SK-N-SH (cell line): ENCODE measurements around the gene PHACTR3. TPM values are rescaled to one million over a fixed set of nuclear protein-coding genes. Genes with fewer than 3 reads are reported as not detected.

ENCODE experiments used
- CTCF ChIA-PET: fragments of 300-600, 350-600 bp; formaldehyde crosslinking; extraction: SDS; loops from one replicate; lab custom pipeline; 2021; lab: Yijun Ruan, JAX
- POLR2A ChIA-PET: fragments of 350-600 bp; sonication (Branson Sonifier 250); formaldehyde crosslinking; extraction: SDS; loops from one replicate; lab custom pipeline; 2020; ENCODE audit warnings: antibody characterized with exemption, inconsistent platforms; lab: Yijun Ruan, JAX
- DNase-seq: peaks from one replicate; pipeline ENCODE4 v3.0.0; 2012
- H2AFZ ChIP-seq: fragments of 200-600 bp; sonication (generic); 2 replicates; pipeline ENCODE4 v1.8.1; 2016; ENCODE audit warnings: antibody characterized with exemption, mild to moderate bottlenecking, low read depth
- H3F3A ChIP-seq: fragments of 200-600 bp; sonication (generic); replicated peaks from 2 replicates; pipeline ENCODE3; 2016; ENCODE audit warnings: antibody characterized with exemption, mild to moderate bottlenecking; ENCODE audit not compliant: insufficient read depth
- H3K27ac ChIP-seq, 2 experiments: fragments of 200-500 bp in 1 of 2; fragments of 200-600 bp in 1 of 2; sonication (Bioruptor generic) in 1 of 2; sonication (generic), shearing (Covaris generic) in 1 of 2; 2 replicates each; pipeline versions ENCODE4 v1.5.1 to v1.6.1; 2014 to 2016; ENCODE audit warnings: low read depth in 2 of 2, inconsistent platforms in 1 of 2, low read length in 1 of 2, mild to moderate bottlenecking in 1 of 2, mixed read lengths in 1 of 2
- H3K27me3 ChIP-seq: fragments of 200-600 bp; sonication (generic), shearing (Covaris generic); 2 replicates; pipeline ENCODE4 v1.6.1; 2016; ENCODE audit warnings: mixed run types; ENCODE audit not compliant: insufficient read depth
- H3K36me3 ChIP-seq, 2 experiments: fragments of 200-500 bp in 1 of 2; fragments of 200-600 bp in 1 of 2; sonication (Bioruptor generic) in 1 of 2; sonication (generic) in 1 of 2; replicated peaks in 1 of 2; 2 replicates each; pipeline versions ENCODE3 to v1.5.1; 2014 to 2016; ENCODE audit warnings: low read length in 1 of 2, mild to moderate bottlenecking in 1 of 2; ENCODE audit not compliant: insufficient read depth in 2 of 2, control insufficient read depth in 1 of 2
- H3K4me1 ChIP-seq, 2 experiments: fragments of 200-500 bp in 1 of 2; fragments of 200-600 bp in 1 of 2; sonication (Bioruptor generic) in 1 of 2; sonication (generic), shearing (Covaris generic) in 1 of 2; 2 replicates each; pipeline versions ENCODE4 v1.5.1 to v1.6.1; 2014 to 2016; ENCODE audit warnings: low read depth in 1 of 2, low read length in 1 of 2, mixed run types in 1 of 2; ENCODE audit not compliant: insufficient read depth in 2 of 2, control insufficient read depth in 1 of 2
- H3K4me2 ChIP-seq: fragments of 200-600 bp; sonication (generic), shearing (Covaris generic); 2 replicates; pipeline ENCODE4 v1.6.1; 2017; ENCODE audit warnings: mixed run types
- H3K4me3 ChIP-seq, 2 experiments: fragments of 200-500 bp in 1 of 2; fragments of 200-600 bp in 1 of 2; sonication (Bioruptor generic) in 1 of 2; sonication (generic), shearing (Covaris generic) in 1 of 2; 2 replicates each; pipeline versions ENCODE4 v1.5.1 to v1.8.1; 2014 to 2016; ENCODE audit warnings: low read depth in 2 of 2, inconsistent platforms in 1 of 2, low read length in 1 of 2, mild to moderate bottlenecking in 1 of 2, mixed read lengths in 1 of 2, moderate library complexity in 1 of 2
- H3K79me2 ChIP-seq: fragments of 200-600 bp; sonication (generic); 2 replicates; pipeline ENCODE4 v1.8.1; 2017; ENCODE audit warnings: mild to moderate bottlenecking; ENCODE audit not compliant: insufficient read depth
- H3K9ac ChIP-seq: fragments of 200-600 bp; sonication (generic); 2 replicates; pipeline ENCODE4 v1.6.1; 2017; ENCODE audit warnings: mixed run types
- H3K9me2 ChIP-seq: fragments of 200-600 bp; sonication (generic); 2 replicates; pipeline ENCODE4 v1.6.1; 2017; ENCODE audit warnings: mixed run types
- H3K9me3 ChIP-seq: fragments of 200-600 bp; sonication (generic); 2 replicates; pipeline ENCODE4 v1.6.1; 2017; ENCODE audit warnings: mixed run types, mild to moderate bottlenecking, moderate library complexity
- H4K20me1 ChIP-seq: fragments of 200-600 bp; sonication (generic); 2 replicates; pipeline ENCODE4 v1.6.1; 2017; ENCODE audit warnings: mild to moderate bottlenecking, mixed run types; ENCODE audit not compliant: insufficient read depth
- CHD2 ChIP-seq: fragments of 150-350 bp; IDR thresholded peaks from 2 replicates; pipeline ENCODE4 v1.6.1; 2018; ENCODE audit warnings: low read length; ENCODE audit not compliant: partially characterized antibody
- EP300 ChIP-seq, 2 experiments: IDR thresholded peaks; 2 replicates each; pipeline versions ENCODE4 v1.4.0 to v1.6.1; 2012; ENCODE audit warnings: borderline replicate concordance in 1 of 2, low read depth in 1 of 2, low read length in 1 of 2
- FOSL2 ChIP-seq: IDR thresholded peaks from 2 replicates; pipeline ENCODE4 v1.4.0; 2012; ENCODE audit warnings: low read depth, mild to moderate bottlenecking, moderate library complexity, borderline replicate concordance
- FOXM1 ChIP-seq: IDR thresholded peaks from 2 replicates; pipeline ENCODE4 v1.4.0; 2012; ENCODE audit warnings: low read depth, mild to moderate bottlenecking
- JUND ChIP-seq: IDR thresholded peaks from 2 replicates; pipeline ENCODE4 v1.4.0; 2012
- MEF2A ChIP-seq: IDR thresholded peaks from 2 replicates; pipeline ENCODE4 v1.4.0; 2012; ENCODE audit warnings: low read depth, borderline replicate concordance
- NFIC ChIP-seq: IDR thresholded peaks from 2 replicates; pipeline ENCODE4 v1.4.0; 2012; ENCODE audit warnings: borderline replicate concordance
- NRF1 ChIP-seq: IDR thresholded peaks from 2 replicates; pipeline ENCODE4 v1.6.1; 2012; ENCODE audit warnings: low read depth, mild to moderate bottlenecking, low read length
- POLR2AphosphoS5 ChIP-seq: IDR thresholded peaks from 2 replicates; pipeline ENCODE4 v1.6.1; 2012; ENCODE audit warnings: low read depth, low read length
- RCOR1 ChIP-seq: fragments of 150-350 bp; IDR thresholded peaks from 2 replicates; pipeline ENCODE4 v1.6.1; 2017; ENCODE audit warnings: antibody characterized with exemption, low read length
- REST ChIP-seq: IDR thresholded peaks from 2 replicates; pipeline ENCODE4 v1.6.1; 2012; ENCODE audit warnings: mild to moderate bottlenecking, low read depth, low read length, moderate library complexity
- RFX5 ChIP-seq: IDR thresholded peaks from 2 replicates; pipeline ENCODE4 v1.6.1; 2012; ENCODE audit warnings: mild to moderate bottlenecking, improper control_type of control experiment, low read length
- RXRA ChIP-seq: IDR thresholded peaks from 2 replicates; pipeline ENCODE4 v1.4.0; 2012; ENCODE audit warnings: low read depth, mild to moderate bottlenecking, borderline replicate concordance
- TCF12 ChIP-seq: IDR thresholded peaks from 2 replicates; pipeline ENCODE4 v1.4.0; 2012
- YY1 ChIP-seq: IDR thresholded peaks from 2 replicates; pipeline ENCODE4 v1.4.0; 2012; ENCODE audit warnings: low read depth, mild to moderate bottlenecking
- WGBS: methylation state at CpG from one replicate; pipeline ENCODE4 v1.1.6; 2017; ENCODE audit warnings: low lambda C conversion rate; 5-methylcytosine and 5-hydroxymethylcytosine counted together
- polyA plus RNA-seq, 3 experiments: library from polyadenylated mRNA; depleted of rRNA; stranded (reverse); fragments of >200 nt; gene quantifications; 2 replicates each; pipeline ENCODE4 v1.2.3, GENCODE V29; 2012
- TF ChIP-seq, protein P1 (sequence below): fragments of 150-350 bp; IDR thresholded peaks from 2 replicates; pipeline ENCODE4 v1.6.1; 2016; ENCODE audit warnings: mild to moderate bottlenecking, low read depth, low read length
- TF ChIP-seq, protein P2 (sequence below): IDR thresholded peaks from 2 replicates; pipeline ENCODE4 v1.4.0; 2012; ENCODE audit warnings: low read depth, borderline replicate concordance

Gene PHACTR3
- polyA plus RNA-seq, 1 of the 3 experiments (the other 2 are of a cell fraction), result 0.10 TPM

DNA sequence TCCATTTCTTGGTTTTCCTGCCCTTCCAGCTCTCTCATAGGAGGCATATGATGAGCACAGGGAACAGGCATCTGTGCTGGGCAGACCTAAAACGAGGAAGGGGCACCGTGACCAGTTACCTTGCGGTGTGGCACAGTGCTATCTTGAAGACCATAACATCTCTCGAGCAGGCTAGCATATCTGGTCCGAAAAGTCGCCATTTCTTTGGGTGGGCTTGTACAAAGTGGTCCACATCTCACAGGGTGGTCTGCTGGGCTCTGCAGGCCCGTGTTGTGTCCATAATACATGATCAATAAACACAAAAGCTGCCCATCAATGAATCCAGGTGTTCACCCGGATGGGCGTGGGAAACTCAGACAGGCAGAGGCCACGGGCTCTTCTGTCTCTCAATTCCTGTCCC is 115.7 kb downstream of the PHACTR3 start:
- no peak overlapping the region for H3K4me3 ChIP-seq
- ChIA-PET CTCF (interaction anchor here (1.1 to 1.7 kb wide), 2 partner anchors 15 to 160 kb away, joined by 3 to 4 read pairs; no protein-coding TSS in a partner anchor), POLR2A (interaction anchor here (1.0 kb wide), 1 partner anchor 116 kb away, joined by 3 read pairs; the partner anchor contains the start of gene PHACTR3)
- no peaks in the 10 kb centered on the region for H4K20me1 ChIP-seq
- H2AFZ ChIP-seq, result no peak overlapping the region
- no peaks in the 10 kb centered on the region for H3K9me3 ChIP-seq
- no peak overlapping the region for H3K27ac ChIP-seq
- H3K9me2 ChIP-seq, result no peaks in the 10 kb centered on the region
- no peaks in the 10 kb centered on the region; a peak in 1 of 4 replicates for H3K4me1 ChIP-seq
- H3F3A ChIP-seq, result no peaks in the 10 kb centered on the region
- H3K4me2 ChIP-seq, result no peak overlapping the region
- no peaks in the 10 kb centered on the region for H3K36me3 ChIP-seq
- H3K9ac ChIP-seq, result no peak overlapping the region
- no peak for DNase-seq
- no peaks in the 10 kb centered on the region for H3K79me2 ChIP-seq
- TF ChIP-seq JUND (no peak), RCOR1 (no peak), RXRA (no peak), TCF12 (no peak)
- H3K27me3 ChIP-seq, result no peaks in the 10 kb centered on the region
- 39% methylated on average over 10 of the region's 10 CpGs for WGBS

DNA sequence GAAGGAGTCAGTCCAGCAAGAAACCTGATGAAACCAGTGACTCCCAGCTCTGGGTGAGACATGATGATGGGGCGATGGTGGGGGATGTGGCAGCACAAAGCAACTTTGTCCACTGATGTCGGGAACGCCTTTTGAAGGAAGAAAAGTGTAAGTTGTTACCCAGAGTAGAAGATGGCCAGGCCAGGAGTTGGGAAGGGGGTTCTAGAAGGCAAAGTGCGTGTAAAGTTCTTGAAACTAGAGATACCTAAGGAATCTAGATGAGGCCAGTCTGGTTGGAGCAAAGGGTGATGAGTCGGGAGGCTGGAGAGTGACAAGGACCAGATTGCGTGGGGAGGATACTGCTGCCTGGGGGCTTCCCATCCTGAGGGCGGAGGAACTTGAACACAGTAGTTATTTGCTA is 117.0 kb downstream of the PHACTR3 start:
- no peak overlapping the region for H3K27ac ChIP-seq
- no peaks in the 10 kb centered on the region for H3K9me3 ChIP-seq
- no peaks in the 10 kb centered on the region for H4K20me1 ChIP-seq
- DNase-seq, result no peak
- H3K4me1 ChIP-seq, result peaks cover 0 to 5% of the 10 kb centered on the region in 2 experiments; a peak in 1 of 4 replicates
- H3F3A ChIP-seq, result no peaks in the 10 kb centered on the region
- WGBS, result 39% methylated on average over 7 of the region's 7 CpGs
- POLR2A ChIA-PET, result no interaction called here
- H3K9me2 ChIP-seq, result no peaks in the 10 kb centered on the region
- H3K27me3 ChIP-seq, result no peaks in the 10 kb centered on the region
- TF ChIP-seq RFX5 (no peak), FOXM1 (no peak), POLR2AphosphoS5 (no peak), YY1 (no peak), CHD2 (no peak), EP300 (IDR thresholded peaks at IDR 0.05; ENCODE audit: borderline replicate concordance in 1 of 2, low read depth in 1 of 2, low read length in 1 of 2) (no peak), FOSL2 (no peak), RCOR1 (no peak), NFIC (no peak), NRF1 (no peak), MEF2A (no peak), REST (no peak)
- TF ChIP-seq, protein P1, sequence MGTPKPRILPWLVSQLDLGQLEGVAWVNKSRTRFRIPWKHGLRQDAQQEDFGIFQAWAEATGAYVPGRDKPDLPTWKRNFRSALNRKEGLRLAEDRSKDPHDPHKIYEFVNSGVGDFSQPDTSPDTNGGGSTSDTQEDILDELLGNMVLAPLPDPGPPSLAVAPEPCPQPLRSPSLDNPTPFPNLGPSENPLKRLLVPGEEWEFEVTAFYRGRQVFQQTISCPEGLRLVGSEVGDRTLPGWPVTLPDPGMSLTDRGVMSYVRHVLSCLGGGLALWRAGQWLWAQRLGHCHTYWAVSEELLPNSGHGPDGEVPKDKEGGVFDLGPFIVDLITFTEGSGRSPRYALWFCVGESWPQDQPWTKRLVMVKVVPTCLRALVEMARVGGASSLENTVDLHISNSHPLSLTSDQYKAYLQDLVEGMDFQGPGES, result no peak
- TF ChIP-seq, protein P2, sequence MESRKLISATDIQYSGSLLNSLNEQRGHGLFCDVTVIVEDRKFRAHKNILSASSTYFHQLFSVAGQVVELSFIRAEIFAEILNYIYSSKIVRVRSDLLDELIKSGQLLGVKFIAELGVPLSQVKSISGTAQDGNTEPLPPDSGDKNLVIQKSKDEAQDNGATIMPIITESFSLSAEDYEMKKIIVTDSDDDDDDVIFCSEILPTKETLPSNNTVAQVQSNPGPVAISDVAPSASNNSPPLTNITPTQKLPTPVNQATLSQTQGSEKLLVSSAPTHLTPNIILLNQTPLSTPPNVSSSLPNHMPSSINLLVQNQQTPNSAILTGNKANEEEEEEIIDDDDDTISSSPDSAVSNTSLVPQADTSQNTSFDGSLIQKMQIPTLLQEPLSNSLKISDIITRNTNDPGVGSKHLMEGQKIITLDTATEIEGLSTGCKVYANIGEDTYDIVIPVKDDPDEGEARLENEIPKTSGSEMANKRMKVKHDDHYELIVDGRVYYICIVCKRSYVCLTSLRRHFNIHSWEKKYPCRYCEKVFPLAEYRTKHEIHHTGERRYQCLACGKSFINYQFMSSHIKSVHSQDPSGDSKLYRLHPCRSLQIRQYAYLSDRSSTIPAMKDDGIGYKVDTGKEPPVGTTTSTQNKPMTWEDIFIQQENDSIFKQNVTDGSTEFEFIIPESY, result no peak
- TF ChIP-seq, all 33 proteins: peak for 0
- Histone ChIP-seq H3K4me3 (no peak overlapping the region), H3K36me3 (no peaks in the 10 kb centered on the region), H3K4me2 (no peak overlapping the region), H3K9ac (no peak overlapping the region), H2AFZ (no peak overlapping the region), H3K79me2 (no peaks in the 10 kb centered on the region)
- CTCF ChIA-PET, result no interaction called here
